Osteocyte (in vitro differentiated cells): ENCODE data around the gene NELL2. TPM values are rescaled to one million over a fixed set of nuclear protein-coding genes. Genes with fewer than 3 reads are reported as not detected.

Experiments
- DNase-seq: peaks from one replicate; pipeline ENCODE4 v3.0.0; 2021; ENCODE audit warnings: mixed read lengths; ENCODE audit not compliant: unreplicated experiment; ENCODE audit errors: extremely low spot score
- H3K27ac Mint-ChIP-seq: one replicate; pipeline ENCODE4 v1.8.0; 2021; ENCODE audit warnings: mild to moderate bottlenecking, mixed read lengths; ENCODE audit not compliant: unreplicated experiment
- H3K27me3 Mint-ChIP-seq: one replicate; pipeline ENCODE4 v1.8.0; 2021; ENCODE audit warnings: mixed read lengths; ENCODE audit not compliant: unreplicated experiment
- H3K36me3 Mint-ChIP-seq: one replicate; pipeline ENCODE4 v1.8.0; 2021; ENCODE audit warnings: mixed read lengths; ENCODE audit not compliant: unreplicated experiment
- H3K4me1 Mint-ChIP-seq: one replicate; pipeline ENCODE4 v1.8.0; 2021; ENCODE audit warnings: mixed read lengths; ENCODE audit not compliant: unreplicated experiment
- H3K4me3 Mint-ChIP-seq: one replicate; pipeline ENCODE4 v1.8.0; 2021; ENCODE audit warnings: mild to moderate bottlenecking, moderate library complexity, mixed read lengths; ENCODE audit not compliant: unreplicated experiment
- H3K9me3 Mint-ChIP-seq: one replicate; pipeline ENCODE4 v1.8.0; 2021; ENCODE audit warnings: mixed read lengths; ENCODE audit not compliant: unreplicated experiment
- total RNA-seq: library from RNA; stranded (reverse); gene quantifications from 2 replicates; pipeline ENCODE4 v1.2.1, GENCODE V29; 2021
- TF ChIP-seq, protein P1 (sequence below): fragments of 200-600 bp; sonication (generic); IDR thresholded peaks from 2 replicates; pipeline ENCODE4 v1.5.0; 2021; ENCODE audit warnings: antibody characterized with exemption, mild to moderate bottlenecking, moderate library complexity

NELL2 gene
- total RNA-seq, 1 donor from 2014 or later: not detected

DNA sequence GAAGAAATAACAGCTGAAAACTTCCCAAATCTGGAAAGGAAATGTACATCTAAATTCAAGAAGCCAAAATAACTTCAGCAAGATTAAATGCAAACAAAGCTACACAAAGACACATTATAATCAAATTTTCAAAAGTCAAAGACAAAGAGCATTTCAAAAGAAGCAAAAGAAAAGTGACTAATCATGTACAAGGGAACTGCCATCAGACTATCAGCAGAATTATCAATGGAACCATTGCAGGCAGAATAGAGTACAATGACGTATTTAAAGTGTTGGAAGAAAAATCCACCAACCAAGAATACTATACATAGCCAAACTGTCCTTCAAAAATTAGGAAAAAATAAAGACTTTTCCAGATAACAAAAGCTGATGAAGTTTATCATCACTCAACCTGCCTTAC is 147.5 kb downstream of the NELL2 start:
- H3K9me3 Mint-ChIP-seq: peaks cover 63% of the 10 kb centered on the region
- no peaks in the 10 kb centered on the region for H3K27me3 Mint-ChIP-seq
- no peaks in the 10 kb centered on the region for H3K4me1 Mint-ChIP-seq
- H3K4me3 Mint-ChIP-seq: no peak overlapping the region
- TF ChIP-seq, protein P1, sequence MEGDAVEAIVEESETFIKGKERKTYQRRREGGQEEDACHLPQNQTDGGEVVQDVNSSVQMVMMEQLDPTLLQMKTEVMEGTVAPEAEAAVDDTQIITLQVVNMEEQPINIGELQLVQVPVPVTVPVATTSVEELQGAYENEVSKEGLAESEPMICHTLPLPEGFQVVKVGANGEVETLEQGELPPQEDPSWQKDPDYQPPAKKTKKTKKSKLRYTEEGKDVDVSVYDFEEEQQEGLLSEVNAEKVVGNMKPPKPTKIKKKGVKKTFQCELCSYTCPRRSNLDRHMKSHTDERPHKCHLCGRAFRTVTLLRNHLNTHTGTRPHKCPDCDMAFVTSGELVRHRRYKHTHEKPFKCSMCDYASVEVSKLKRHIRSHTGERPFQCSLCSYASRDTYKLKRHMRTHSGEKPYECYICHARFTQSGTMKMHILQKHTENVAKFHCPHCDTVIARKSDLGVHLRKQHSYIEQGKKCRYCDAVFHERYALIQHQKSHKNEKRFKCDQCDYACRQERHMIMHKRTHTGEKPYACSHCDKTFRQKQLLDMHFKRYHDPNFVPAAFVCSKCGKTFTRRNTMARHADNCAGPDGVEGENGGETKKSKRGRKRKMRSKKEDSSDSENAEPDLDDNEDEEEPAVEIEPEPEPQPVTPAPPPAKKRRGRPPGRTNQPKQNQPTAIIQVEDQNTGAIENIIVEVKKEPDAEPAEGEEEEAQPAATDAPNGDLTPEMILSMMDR: no peak
- no peak for DNase-seq
- no peaks in the 10 kb centered on the region for H3K36me3 Mint-ChIP-seq
- H3K27ac Mint-ChIP-seq: no peak overlapping the region

DNA sequence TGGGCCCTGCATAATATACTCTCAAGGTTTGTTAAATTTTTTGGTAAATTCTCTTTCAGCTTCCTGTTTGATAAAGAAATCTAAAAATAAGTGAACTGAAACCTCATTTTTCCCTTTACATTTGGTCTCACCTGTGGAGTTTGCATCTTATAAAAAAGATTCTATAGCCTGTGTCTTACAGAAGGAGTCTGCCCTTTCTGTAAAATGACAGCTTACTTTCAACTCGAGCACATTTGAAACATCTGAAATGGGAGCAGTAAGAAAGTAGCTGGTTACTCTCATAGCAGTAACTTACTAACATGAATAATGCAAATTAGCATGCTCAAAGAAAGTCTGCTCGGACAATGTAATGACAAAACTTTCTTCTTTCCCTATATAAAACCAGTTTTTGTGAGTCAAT is 155.8 kb downstream of the NELL2 start:
- Mint-ChIP-seq H3K9me3 (peaks cover 15% of the 10 kb centered on the region), H3K36me3 (no peaks in the 10 kb centered on the region), H3K4me1 (no peaks in the 10 kb centered on the region), H3K4me3 (no peak overlapping the region), H3K27ac (no peak overlapping the region), H3K27me3 (no peaks in the 10 kb centered on the region)
- TF ChIP-seq, protein P1: no peak
- no peak for DNase-seq

DNA sequence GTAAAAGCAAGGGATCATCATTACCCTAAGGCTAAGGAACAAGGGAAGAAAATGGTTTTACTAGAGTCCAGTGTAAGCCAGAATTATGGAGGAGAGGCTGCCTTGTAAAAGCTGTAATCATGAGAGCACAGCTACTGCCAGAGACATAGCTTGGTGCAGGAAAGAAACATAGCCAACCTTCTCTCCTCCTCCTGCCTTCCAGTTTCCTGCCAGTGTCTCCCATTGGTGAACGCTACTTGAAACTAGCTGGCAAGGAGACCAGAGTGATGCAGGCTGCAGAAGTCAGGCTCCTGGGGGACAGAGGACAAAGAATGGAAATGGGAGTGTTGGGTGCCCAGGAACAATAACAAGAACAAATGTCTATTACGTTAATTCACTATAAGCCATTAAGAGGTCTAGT is 158.5 kb downstream of the NELL2 start:
- Mint-ChIP-seq H3K9me3 (no peaks in the 10 kb centered on the region), H3K27ac (no peak overlapping the region), H3K27me3 (no peaks in the 10 kb centered on the region), H3K4me3 (no peak overlapping the region), H3K36me3 (no peaks in the 10 kb centered on the region), H3K4me1 (no peaks in the 10 kb centered on the region)
- TF ChIP-seq, protein P1: no peak
- DNase-seq: no peak

DNA sequence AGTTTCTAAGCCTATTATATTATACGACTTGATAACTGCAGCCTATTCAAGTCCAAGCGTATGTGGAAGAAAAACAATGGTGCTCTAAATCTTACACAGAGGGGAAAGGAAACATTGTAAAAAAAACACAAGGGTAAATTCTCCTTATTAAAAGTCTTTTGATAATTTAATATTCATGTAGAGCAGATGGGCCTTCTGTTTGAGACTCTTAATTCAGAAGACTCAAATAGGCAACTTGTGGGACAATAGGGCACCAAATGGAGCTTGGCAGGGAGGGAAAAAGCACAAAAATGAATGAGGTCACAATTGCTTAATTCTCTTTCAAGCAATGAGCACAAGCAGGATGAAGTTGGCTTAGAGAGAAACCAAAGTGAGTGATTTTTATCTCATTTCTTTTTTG is 159.4 kb downstream of the NELL2 start:
- H3K27me3 Mint-ChIP-seq: no peaks in the 10 kb centered on the region
- TF ChIP-seq, protein P1: no peak
- H3K4me1 Mint-ChIP-seq: no peaks in the 10 kb centered on the region
- no peak overlapping the region for H3K27ac Mint-ChIP-seq
- DNase-seq: no peak
- H3K9me3 Mint-ChIP-seq: no peaks in the 10 kb centered on the region
- H3K4me3 Mint-ChIP-seq: no peak overlapping the region
- no peaks in the 10 kb centered on the region for H3K36me3 Mint-ChIP-seq

DNA sequence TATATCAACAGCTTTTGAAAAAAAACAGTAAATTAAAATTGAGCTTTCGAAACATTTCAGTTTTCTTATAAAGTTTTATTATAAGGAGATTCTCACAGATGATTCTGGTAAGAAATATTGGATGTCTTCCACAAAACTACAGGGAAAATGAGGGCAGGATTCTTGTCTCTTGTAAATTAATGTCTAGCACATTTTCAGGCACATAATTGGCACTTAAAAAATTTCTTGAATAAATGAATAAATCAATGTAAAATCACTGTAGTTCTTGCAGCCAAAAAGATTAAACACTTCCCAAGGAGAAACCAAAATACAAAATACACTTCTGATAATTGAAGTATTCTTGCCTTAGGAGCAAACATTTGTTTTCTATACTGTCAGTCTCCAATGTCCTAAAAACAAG is 164.4 kb downstream of the NELL2 start:
- TF ChIP-seq, protein P1: no peak
- H3K4me3 Mint-ChIP-seq: no peak overlapping the region
- no peaks in the 10 kb centered on the region for H3K36me3 Mint-ChIP-seq
- H3K9me3 Mint-ChIP-seq: no peaks in the 10 kb centered on the region
- H3K27me3 Mint-ChIP-seq: peaks cover 3% of the 10 kb centered on the region
- H3K4me1 Mint-ChIP-seq: no peaks in the 10 kb centered on the region
- H3K27ac Mint-ChIP-seq: no peak overlapping the region
- no peak for DNase-seq
